Mucosa of stomach (tissue), 1 donor: Measurements from ENCODE around the gene LRGUK.

Experiments used
- H3K27me3 ChIP-seq: one replicate; pipeline ENCODE4 v1.7.0; 2013; ENCODE audit warnings: mild to moderate bottlenecking, low read length; ENCODE audit not compliant: control insufficient read depth, insufficient read depth
- H3K36me3 ChIP-seq: one replicate; pipeline ENCODE4 v1.7.0; 2013; ENCODE audit warnings: low read length; ENCODE audit not compliant: control insufficient read depth, insufficient read depth
- H3K4me1 ChIP-seq: one replicate; pipeline ENCODE4 v1.7.0; 2013; ENCODE audit warnings: mild to moderate bottlenecking, low read length; ENCODE audit not compliant: control insufficient read depth, insufficient read depth
- H3K4me3 ChIP-seq: one replicate; pipeline ENCODE4 v1.7.0; 2013; ENCODE audit warnings: low read length
- H3K9ac ChIP-seq: one replicate; pipeline ENCODE4 v1.7.0; 2013; ENCODE audit warnings: mild to moderate bottlenecking, low read length, moderate library complexity
- H3K9me3 ChIP-seq: one replicate; pipeline ENCODE4 v1.7.0; 2013; ENCODE audit warnings: mild to moderate bottlenecking, low read length, moderate library complexity; ENCODE audit not compliant: control insufficient read depth
- donor health status: Pancreatic carcinoma.

The LRGUK gene

GRCh38 chr7:134174795-134175261 is 47.7 kb downstream of the LRGUK start:
- H3K27me3 ChIP-seq = no peaks in the 10 kb centered on the region
- no peaks in the 10 kb centered on the region for H3K9me3 ChIP-seq
- H3K4me3 ChIP-seq = no peak overlapping the region
- no peaks in the 10 kb centered on the region for H3K36me3 ChIP-seq
- H3K4me1 ChIP-seq = no peaks in the 10 kb centered on the region
- no peak overlapping the region for H3K9ac ChIP-seq

- Histone ChIP-seq H3K27me3 (no peaks in the 10 kb centered on the region), H3K9me3 (no peaks in the 10 kb centered on the region), H3K4me3 (no peak overlapping the region), H3K9ac (no peak overlapping the region), H3K4me1 (no peaks in the 10 kb centered on the region), H3K36me3 (no peaks in the 10 kb centered on the region)
These were observed 48.3 kb downstream of the LRGUK start for GRCh38 chr7:134175334-134176036.

- Histone ChIP-seq H3K27me3 (no peaks in the 10 kb centered on the region), H3K4me3 (no peak overlapping the region), H3K9ac (no peak overlapping the region), H3K4me1 (no peaks in the 10 kb centered on the region), H3K36me3 (no peaks in the 10 kb centered on the region), H3K9me3 (no peaks in the 10 kb centered on the region)
These were observed 48.9 kb downstream of the LRGUK start for GRCh38 chr7:134176037-134176350.

- Histone ChIP-seq H3K36me3 (no peaks in the 10 kb centered on the region), H3K9ac (no peak overlapping the region), H3K9me3 (no peaks in the 10 kb centered on the region)
These were observed 52.2 kb downstream of the LRGUK start for GRCh38 chr7:134179036-134180011.

GRCh38 chr7:134180376-134180775 is 53.2 kb downstream of the LRGUK start:
- no peak overlapping the region for H3K4me3 ChIP-seq
- H3K9me3 ChIP-seq = no peaks in the 10 kb centered on the region
- H3K9ac ChIP-seq = no peak overlapping the region
- H3K4me1 ChIP-seq = no peaks in the 10 kb centered on the region
- no peaks in the 10 kb centered on the region for H3K27me3 ChIP-seq
- H3K36me3 ChIP-seq = no peaks in the 10 kb centered on the region

More at GRCh38 chr7:134179036-134180011, 52.2 kb downstream of the LRGUK start:
- Histone ChIP-seq H3K27me3 (no peaks in the 10 kb centered on the region), H3K4me1 (no peaks in the 10 kb centered on the region), H3K4me3 (no peak overlapping the region)

- no peaks in the 10 kb centered on the region for H3K4me1 ChIP-seq
- no peaks in the 10 kb centered on the region for H3K27me3 ChIP-seq
- H3K9ac ChIP-seq = no peak overlapping the region
- H3K9me3 ChIP-seq = no peaks in the 10 kb centered on the region
- no peaks in the 10 kb centered on the region for H3K36me3 ChIP-seq
- no peak overlapping the region for H3K4me3 ChIP-seq
These were observed 54.9 kb downstream of the LRGUK start for GRCh38 chr7:134182078-134182477.

GRCh38 chr7:134184767-134185166 is 57.6 kb downstream of the LRGUK start:
- H3K4me3 ChIP-seq = no peak overlapping the region
- H3K9ac ChIP-seq = no peak overlapping the region
- H3K27me3 ChIP-seq = no peaks in the 10 kb centered on the region
- no peaks in the 10 kb centered on the region for H3K4me1 ChIP-seq
- H3K36me3 ChIP-seq = no peaks in the 10 kb centered on the region
- H3K9me3 ChIP-seq = no peaks in the 10 kb centered on the region

- H3K27me3 ChIP-seq = no peaks in the 10 kb centered on the region
- H3K36me3 ChIP-seq = no peaks in the 10 kb centered on the region
- no peak overlapping the region for H3K4me3 ChIP-seq
- no peaks in the 10 kb centered on the region for H3K4me1 ChIP-seq
- H3K9me3 ChIP-seq = no peaks in the 10 kb centered on the region
- no peak overlapping the region for H3K9ac ChIP-seq
These were observed 58.9 kb downstream of the LRGUK start for GRCh38 chr7:134186027-134186426.

GRCh38 chr7:134186801-134187200 is 59.7 kb downstream of the LRGUK start:
- no peaks in the 10 kb centered on the region for H3K9me3 ChIP-seq
- H3K36me3 ChIP-seq = no peaks in the 10 kb centered on the region
- no peaks in the 10 kb centered on the region for H3K4me1 ChIP-seq
- H3K4me3 ChIP-seq = no peak overlapping the region
- no peak overlapping the region for H3K9ac ChIP-seq
- no peaks in the 10 kb centered on the region for H3K27me3 ChIP-seq

GRCh38 chr7:134187893-134188292 is 60.8 kb downstream of the LRGUK start:
- Histone ChIP-seq H3K9ac (no peak overlapping the region), H3K4me1 (no peaks in the 10 kb centered on the region), H3K4me3 (no peak overlapping the region), H3K9me3 (no peaks in the 10 kb centered on the region), H3K27me3 (no peaks in the 10 kb centered on the region), H3K36me3 (no peaks in the 10 kb centered on the region)

GRCh38 chr7:134188311-134188710 is 61.2 kb downstream of the LRGUK start:
- H3K9me3 ChIP-seq = no peaks in the 10 kb centered on the region
- no peak overlapping the region for H3K9ac ChIP-seq
- no peaks in the 10 kb centered on the region for H3K36me3 ChIP-seq
- no peak overlapping the region for H3K4me3 ChIP-seq
- no peaks in the 10 kb centered on the region for H3K27me3 ChIP-seq
- H3K4me1 ChIP-seq = no peaks in the 10 kb centered on the region

- Histone ChIP-seq H3K9ac (no peak overlapping the region), H3K4me1 (no peaks in the 10 kb centered on the region), H3K27me3 (no peaks in the 10 kb centered on the region), H3K9me3 (no peaks in the 10 kb centered on the region), H3K4me3 (no peak overlapping the region), H3K36me3 (no peaks in the 10 kb centered on the region)
These were observed 62.4 kb downstream of the LRGUK start for GRCh38 chr7:134189559-134189958.
